C4-2B (cell line): ENCODE data around the gene USP31.

Source experiments
- ZFX ChIP-seq: fragments of 450-650 bp; IDR thresholded peaks from 2 replicates; pipeline ENCODE4 v1.6.1; 2017
- TF ChIP-seq, protein P1 (sequence below): fragments of 450-650 bp; conservative IDR thresholded peaks from 2 replicates; pipeline ENCODE4 v1.5.1; 2017; ENCODE audit warnings: mild to moderate bottlenecking

- TF ChIP-seq, protein P1, sequence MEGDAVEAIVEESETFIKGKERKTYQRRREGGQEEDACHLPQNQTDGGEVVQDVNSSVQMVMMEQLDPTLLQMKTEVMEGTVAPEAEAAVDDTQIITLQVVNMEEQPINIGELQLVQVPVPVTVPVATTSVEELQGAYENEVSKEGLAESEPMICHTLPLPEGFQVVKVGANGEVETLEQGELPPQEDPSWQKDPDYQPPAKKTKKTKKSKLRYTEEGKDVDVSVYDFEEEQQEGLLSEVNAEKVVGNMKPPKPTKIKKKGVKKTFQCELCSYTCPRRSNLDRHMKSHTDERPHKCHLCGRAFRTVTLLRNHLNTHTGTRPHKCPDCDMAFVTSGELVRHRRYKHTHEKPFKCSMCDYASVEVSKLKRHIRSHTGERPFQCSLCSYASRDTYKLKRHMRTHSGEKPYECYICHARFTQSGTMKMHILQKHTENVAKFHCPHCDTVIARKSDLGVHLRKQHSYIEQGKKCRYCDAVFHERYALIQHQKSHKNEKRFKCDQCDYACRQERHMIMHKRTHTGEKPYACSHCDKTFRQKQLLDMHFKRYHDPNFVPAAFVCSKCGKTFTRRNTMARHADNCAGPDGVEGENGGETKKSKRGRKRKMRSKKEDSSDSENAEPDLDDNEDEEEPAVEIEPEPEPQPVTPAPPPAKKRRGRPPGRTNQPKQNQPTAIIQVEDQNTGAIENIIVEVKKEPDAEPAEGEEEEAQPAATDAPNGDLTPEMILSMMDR, result no peak; the same call in none of the 2 replicates
- TF ChIP-seq ZFX, result no peak
These were observed 101.1 kb downstream of the USP31 start for GRCh38 chr16:23048164-23048563.
